Measurements from ENCODE around the gene PRSS33. TPM values are rescaled to one million over a fixed set of nuclear protein-coding genes. Genes with fewer than 3 reads are reported as not detected.

The PRSS33 gene
- total RNA-seq, 4 donors from 2014 or later, result not detected

DNA sequence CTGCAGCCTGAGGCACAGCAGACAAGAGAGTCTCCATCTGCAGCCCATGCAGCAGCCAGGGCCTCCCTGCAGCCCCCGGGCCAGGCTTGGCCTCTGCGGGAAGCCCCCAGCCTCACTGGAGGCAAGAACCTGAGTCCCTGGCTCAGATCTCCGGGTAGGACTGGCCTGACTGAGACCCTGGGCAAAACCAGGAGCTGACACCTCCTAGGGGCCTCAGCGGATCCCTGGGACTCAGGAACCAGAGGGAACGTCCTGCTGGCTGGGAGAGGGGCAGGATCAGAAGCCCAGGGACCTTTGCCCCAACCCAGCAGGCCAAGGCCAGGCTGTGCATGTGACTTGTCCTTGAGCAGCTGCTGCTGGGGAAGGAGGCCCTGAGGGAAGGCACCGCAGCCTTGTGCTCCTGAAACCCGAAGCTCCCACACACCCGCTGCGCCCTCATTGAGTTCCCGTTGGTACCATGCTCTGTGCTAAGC lies 28.0 kb upstream of the PRSS33 start:
- H3K4me3 ChIP-seq (ENCODE audit: low read depth, poor library complexity, severe bottlenecking), result no peak overlapping the region
- 81 to 85% methylated on average over 5 to 10 of the region's 10 CpGs for WGBS, 2 donors
- TF ChIP-seq, protein P1, sequence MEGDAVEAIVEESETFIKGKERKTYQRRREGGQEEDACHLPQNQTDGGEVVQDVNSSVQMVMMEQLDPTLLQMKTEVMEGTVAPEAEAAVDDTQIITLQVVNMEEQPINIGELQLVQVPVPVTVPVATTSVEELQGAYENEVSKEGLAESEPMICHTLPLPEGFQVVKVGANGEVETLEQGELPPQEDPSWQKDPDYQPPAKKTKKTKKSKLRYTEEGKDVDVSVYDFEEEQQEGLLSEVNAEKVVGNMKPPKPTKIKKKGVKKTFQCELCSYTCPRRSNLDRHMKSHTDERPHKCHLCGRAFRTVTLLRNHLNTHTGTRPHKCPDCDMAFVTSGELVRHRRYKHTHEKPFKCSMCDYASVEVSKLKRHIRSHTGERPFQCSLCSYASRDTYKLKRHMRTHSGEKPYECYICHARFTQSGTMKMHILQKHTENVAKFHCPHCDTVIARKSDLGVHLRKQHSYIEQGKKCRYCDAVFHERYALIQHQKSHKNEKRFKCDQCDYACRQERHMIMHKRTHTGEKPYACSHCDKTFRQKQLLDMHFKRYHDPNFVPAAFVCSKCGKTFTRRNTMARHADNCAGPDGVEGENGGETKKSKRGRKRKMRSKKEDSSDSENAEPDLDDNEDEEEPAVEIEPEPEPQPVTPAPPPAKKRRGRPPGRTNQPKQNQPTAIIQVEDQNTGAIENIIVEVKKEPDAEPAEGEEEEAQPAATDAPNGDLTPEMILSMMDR (IDR thresholded peaks at IDR 0.05), result no peak
- no peak for TF ChIP-seq POLR2A (IDR thresholded peaks at IDR 0.05)
- no peak for DNase-seq (ENCODE audit: low spot score in 2 of 2)
- intact Hi-C loops (cut with DNase I; ENCODE audit: low total_unique reads), result no loop called here

DNA sequence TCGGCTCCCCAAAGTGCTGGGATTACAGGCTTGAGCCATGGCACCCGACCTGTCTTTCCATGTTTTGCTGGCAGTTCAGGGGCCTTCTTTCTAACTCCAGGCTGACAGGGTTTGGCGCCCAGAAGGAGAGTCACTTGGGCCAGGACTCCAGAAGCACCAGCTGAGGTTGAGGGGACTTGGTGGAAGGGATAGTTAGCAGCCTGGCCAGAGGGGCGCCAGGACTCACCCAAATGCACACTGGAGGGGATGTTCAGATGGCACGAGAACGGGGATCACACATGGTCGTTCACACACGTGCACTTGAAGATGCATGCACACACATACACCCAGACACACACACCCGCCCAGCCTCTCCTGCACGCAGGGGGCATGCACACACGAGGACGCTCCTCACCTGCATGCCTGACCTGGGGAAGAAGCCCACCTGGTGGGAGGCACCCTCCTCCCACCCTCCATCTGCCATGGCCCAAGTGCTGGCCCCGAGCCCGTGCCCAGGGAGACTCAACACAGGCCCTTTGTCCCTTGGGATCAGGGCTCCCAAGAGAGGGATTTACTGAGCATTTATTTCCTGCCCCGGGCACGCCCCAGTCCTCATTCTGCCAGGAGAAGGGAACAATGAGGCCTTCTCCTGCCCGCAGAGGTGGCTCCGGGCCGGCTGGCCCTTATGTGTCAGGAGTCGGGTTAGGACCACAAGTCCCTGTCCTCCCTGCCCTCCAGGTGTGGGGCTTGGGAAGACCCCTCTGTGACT lies 27.4 kb upstream of the PRSS33 start:
- WGBS, 2 donors, result 76 to 87% methylated on average over 19 to 20 of the region's 20 CpGs
- no peak for DNase-seq (ENCODE audit: low spot score in 2 of 2)
- TF ChIP-seq POLR2A (IDR thresholded peaks at IDR 0.05), result no peak
- TF ChIP-seq, protein P1 (IDR thresholded peaks at IDR 0.05), result no peak
- intact Hi-C loops (cut with DNase I; ENCODE audit: low total_unique reads), result no loop called here
- no peak overlapping the region for H3K4me3 ChIP-seq (ENCODE audit: low read depth, poor library complexity, severe bottlenecking)

DNA sequence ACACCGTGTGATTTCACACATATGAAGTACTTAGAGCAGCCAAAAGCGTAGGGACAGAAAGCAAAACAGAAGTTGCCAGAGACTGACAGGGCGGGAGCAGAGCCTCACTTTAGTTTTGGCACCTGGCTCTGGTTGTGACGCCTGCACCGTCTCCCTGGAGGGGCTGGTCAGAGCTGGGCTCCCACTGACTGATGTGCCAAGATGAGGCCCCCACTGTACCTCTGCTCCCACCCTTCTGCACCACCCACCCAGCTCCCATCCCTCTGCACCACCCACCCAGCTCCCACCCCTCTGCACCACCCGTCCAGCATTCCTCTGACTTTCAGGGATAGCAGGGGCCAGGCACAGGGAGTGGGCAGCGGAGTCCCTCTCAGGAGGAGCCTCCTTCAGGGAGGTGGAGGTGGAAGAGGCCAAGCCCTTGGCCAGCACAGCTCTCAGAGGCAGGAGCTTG lies 26.4 kb upstream of the PRSS33 start:
- intact Hi-C loops (cut with DNase I; ENCODE audit: low total_unique reads), result no loop called here
- TF ChIP-seq, protein P1 (IDR thresholded peaks at IDR 0.05), result no peak
- no peak for TF ChIP-seq POLR2A (IDR thresholded peaks at IDR 0.05)
- H3K4me3 ChIP-seq (ENCODE audit: low read depth, poor library complexity, severe bottlenecking), result no peak overlapping the region
- DNase-seq (ENCODE audit: low spot score in 2 of 2), result no peak
- 44 to 55% methylated on average over 7 of the region's 7 CpGs for WGBS, 2 donors

DNA sequence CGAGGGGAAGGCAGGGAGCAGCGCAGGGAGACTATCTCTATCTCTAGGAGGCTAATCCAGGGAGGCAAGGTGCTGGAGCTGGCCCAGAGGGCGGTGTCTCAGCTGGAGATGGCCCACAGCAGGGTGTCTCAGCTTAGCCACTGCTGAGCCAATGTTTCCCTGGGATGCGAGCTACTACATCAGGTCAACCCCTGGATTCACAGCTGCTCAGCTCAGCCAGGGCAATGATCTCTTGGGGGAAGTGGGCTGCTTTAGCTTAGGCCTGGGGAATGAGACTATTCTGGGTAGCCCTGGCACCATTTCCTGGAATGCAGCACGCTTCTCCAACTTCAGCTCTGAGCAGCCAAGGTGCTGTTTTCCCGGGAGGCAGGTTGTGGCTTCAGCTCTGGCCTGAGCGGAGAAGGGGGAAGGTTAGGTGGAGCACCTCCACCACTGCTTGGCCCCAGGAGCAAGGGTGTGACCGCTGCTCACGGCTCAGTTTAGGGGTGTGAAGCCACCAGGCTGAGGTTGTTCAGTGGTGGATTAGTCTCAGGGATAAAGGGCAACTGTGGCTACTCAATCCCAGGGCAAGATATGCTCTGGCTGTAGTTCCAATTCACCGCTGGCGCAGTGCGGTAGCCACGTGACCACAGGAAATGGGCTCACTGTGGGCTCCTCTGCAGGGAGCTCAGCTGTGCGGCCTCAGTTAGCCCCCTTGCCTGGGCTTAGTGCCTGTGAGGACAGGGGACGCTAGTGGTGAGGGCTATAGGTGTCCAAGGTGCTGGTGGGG lies 24.5 kb upstream of the PRSS33 start:
- no peak overlapping the region for H3K4me3 ChIP-seq (ENCODE audit: low read depth, poor library complexity, severe bottlenecking)
- no peak for TF ChIP-seq POLR2A (IDR thresholded peaks at IDR 0.05)
- TF ChIP-seq, protein P1 (IDR thresholded peaks at IDR 0.05), result no peak
- WGBS, 2 donors, result 40 to 41% methylated on average over 15 of the region's 15 CpGs
- intact Hi-C loops (cut with DNase I; ENCODE audit: low total_unique reads), result no loop called here
- DNase-seq (ENCODE audit: low spot score in 2 of 2), result no peak

DNA sequence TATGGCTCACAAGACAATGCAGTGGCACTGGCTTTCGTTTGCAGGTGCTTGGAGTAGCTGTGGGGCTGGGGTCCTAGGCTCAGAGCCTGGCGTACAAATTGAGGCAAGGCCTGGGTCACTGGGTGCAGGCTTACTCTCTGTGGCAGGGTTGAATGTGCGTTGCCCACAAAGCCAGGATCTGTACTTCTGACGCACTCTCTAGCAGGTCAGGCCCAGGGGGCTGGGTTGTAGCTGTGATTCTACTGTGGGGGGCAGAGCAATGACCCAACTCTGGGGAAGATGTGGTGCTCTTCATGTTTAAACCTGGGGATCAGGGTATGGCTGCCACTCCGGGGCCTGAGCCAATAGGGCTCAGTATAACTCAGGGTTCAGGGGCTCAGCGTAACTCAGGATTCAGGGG lies 23.3 kb upstream of the PRSS33 start:
- WGBS, 2 donors, result 76 to 89% methylated on average over 5 to 6 of the region's 6 CpGs
- no peak overlapping the region for H3K4me3 ChIP-seq (ENCODE audit: low read depth, poor library complexity, severe bottlenecking)
- intact Hi-C loops (cut with DNase I; ENCODE audit: low total_unique reads), result no loop called here
- TF ChIP-seq, protein P1 (IDR thresholded peaks at IDR 0.05), result no peak
- no peak for TF ChIP-seq POLR2A (IDR thresholded peaks at IDR 0.05)
- no peak for DNase-seq (ENCODE audit: low spot score in 2 of 2)
